PC-9 (cell line): ENCODE data around the gene FASLG. TPM values are rescaled to one million over a fixed set of nuclear protein-coding genes. Genes with fewer than 3 reads are reported as not detected.
A peak's percentile ranks its signal among the peaks of the same experiment; 100 is the strongest.

Source experiments
- BruUV-seq: library from RNA; stranded (reverse); fragments of 400-500 nt; replicated peaks from 2 replicates; lab custom pipeline; 2021; lab: Mats Ljungman, UMichigan
- CTCF ChIA-PET: fragments of 300-600 bp; sonication (Branson Sonifier 250); formaldehyde crosslinking; loops from one replicate; lab custom pipeline; 2022; ENCODE audit warnings: antibody characterized with exemption; lab: Charles Lee
- POLR2A ChIA-PET: fragments of 300-600 bp; sonication (Branson Sonifier 250); formaldehyde crosslinking; loops from one replicate; lab custom pipeline; 2022; ENCODE audit warnings: antibody characterized with exemption; ENCODE audit not compliant: unreplicated experiment; lab: Charles Lee
- DNase-seq, 2 experiments: peaks; one replicate each; pipeline versions ENCODE4 v3.0.0 to v3.0.0-alpha.2; 2015 to 2022; ENCODE audit warnings: mixed read lengths in 1 of 2
- H2AFZ ChIP-seq: fragments of 200-600 bp; sonication (generic); 2 replicates; pipeline ENCODE4 v1.8.1; 2017; ENCODE audit warnings: antibody characterized with exemption
- H3F3A ChIP-seq: fragments of 200-600 bp; sonication (generic); 2 replicates; pipeline ENCODE4 v1.8.1; 2017; ENCODE audit warnings: antibody characterized with exemption, mild to moderate bottlenecking, low read depth; ENCODE audit not compliant: insufficient read depth
- H3K27ac ChIP-seq: fragments of 200-600 bp; sonication (generic); 2 replicates; pipeline ENCODE4 v1.6.1; 2016; ENCODE audit warnings: mixed run types
- H3K27me3 ChIP-seq: fragments of 200-600 bp; sonication (generic); 2 replicates; pipeline ENCODE4 v1.6.1; 2016; ENCODE audit warnings: low read depth, mixed run types; ENCODE audit not compliant: insufficient read depth
- H3K36me3 ChIP-seq: fragments of 200-600 bp; sonication (generic); 2 replicates; pipeline ENCODE4 v1.6.1; 2016; ENCODE audit warnings: low read depth, mixed run types
- H3K4me1 ChIP-seq: fragments of 200-600 bp; sonication (generic); replicated peaks from 2 replicates; pipeline ENCODE4 v1.6.1; 2016; ENCODE audit warnings: mixed run types; ENCODE audit not compliant: insufficient read depth
- H3K4me2 ChIP-seq: fragments of 200-600 bp; sonication (generic); 2 replicates; pipeline ENCODE4 v1.6.1; 2017; ENCODE audit warnings: mixed run types
- H3K4me3 ChIP-seq: fragments of 200-600 bp; sonication (generic); 2 replicates; pipeline ENCODE4 v1.6.1; 2016; ENCODE audit warnings: mixed run types
- H3K79me2 ChIP-seq: fragments of 200-600 bp; sonication (generic); 2 replicates; pipeline ENCODE4 v1.6.1; 2017; ENCODE audit warnings: low read depth, mixed run types
- H3K9me2 ChIP-seq: fragments of 200-600 bp; sonication (generic); 2 replicates; pipeline ENCODE4 v1.8.1; 2017; ENCODE audit warnings: mild to moderate bottlenecking; ENCODE audit not compliant: insufficient read depth
- H3K9me3 ChIP-seq: fragments of 200-600 bp; sonication (generic); 2 replicates; pipeline ENCODE4 v1.8.1; 2016; ENCODE audit warnings: low read depth; ENCODE audit not compliant: insufficient read depth
- H4K20me1 ChIP-seq: fragments of 200-600 bp; sonication (generic); 2 replicates; pipeline ENCODE4 v1.8.1; 2017; ENCODE audit not compliant: insufficient read depth
- CTCF ChIP-seq: fragments of 200-600 bp; sonication (generic); conservative IDR thresholded peaks from 2 replicates; pipeline ENCODE4 v1.6.1; 2017; ENCODE audit warnings: mixed run types, antibody characterized with exemption, mild to moderate bottlenecking, moderate library complexity
- EZH2 ChIP-seq: fragments of 200-600 bp; sonication (generic); IDR thresholded peaks from 2 replicates; pipeline ENCODE4 v1.8.0; 2017; ENCODE audit warnings: antibody characterized with exemption, low read depth
- intact Hi-C: fragments of 100-400 bp; cut with micrococcal nuclease; formaldehyde crosslinking; loops from one replicate; pipeline ENCODE4 v1.10.0; 2022; ENCODE audit not compliant: unreplicated experiment
- total RNA-seq: library from RNA; stranded (reverse); gene quantifications from 2 replicates; pipeline ENCODE4 v1.2.3, GENCODE V29; 2021

Gene FASLG
- total RNA-seq, 1 experiment from 2014 or later: not detected

GRCh38 chr1:172671591-172671990, 12.7 kb downstream of the FASLG start:
- Histone ChIP-seq H3K9me3 (no peaks in the 10 kb centered on the region), H3K4me1 (peaks cover 11% of the 10 kb centered on the region; the same call in 1 of the 2 replicates), H3K79me2 (no peaks in the 10 kb centered on the region), H3K27ac (no peak overlapping the region), H3K4me3 (no peak overlapping the region), H2AFZ (no peak overlapping the region), H3K4me2 (no peak overlapping the region), H3K9me2 (no peaks in the 10 kb centered on the region; the same call in 1 of the 2 replicates), H3K27me3 (no peaks in the 10 kb centered on the region), H4K20me1 (no peaks in the 10 kb centered on the region), H3F3A (no peaks in the 10 kb centered on the region), H3K36me3 (no peaks in the 10 kb centered on the region)
- BruUV-seq: no TSS peak
- TF ChIP-seq EZH2 (no peak), CTCF (no peak)
- intact Hi-C loops: no loop called here
- ChIA-PET CTCF (no interaction called here), POLR2A (no interaction called here)
- DNase-seq: peak in 1 of 2 experiments; percentile 56

GRCh38 chr1:172672720-172673119, 13.8 kb downstream of the FASLG start:
- H4K20me1 ChIP-seq: no peaks in the 10 kb centered on the region
- DNase-seq: no peak
- no peak overlapping the region for H3K27ac ChIP-seq
- H3K79me2 ChIP-seq: no peaks in the 10 kb centered on the region
- no peak overlapping the region for H2AFZ ChIP-seq
- H3K4me3 ChIP-seq: no peak overlapping the region
- CTCF ChIA-PET: no interaction called here
- no peak overlapping the region for H3K4me2 ChIP-seq
- H3K4me1 ChIP-seq: peaks cover 11% of the 10 kb centered on the region; the same call in 1 of the 2 replicates
- no peaks in the 10 kb centered on the region for H3K9me3 ChIP-seq
- H3K36me3 ChIP-seq: no peaks in the 10 kb centered on the region
- intact Hi-C loops: no loop called here
- H3F3A ChIP-seq: no peaks in the 10 kb centered on the region
- no peaks in the 10 kb centered on the region; the same call in 1 of the 2 replicates for H3K9me2 ChIP-seq
- POLR2A ChIA-PET: no interaction called here
- BruUV-seq: no TSS peak
- H3K27me3 ChIP-seq: no peaks in the 10 kb centered on the region
- TF ChIP-seq EZH2 (no peak), CTCF (no peak)

- no peak for DNase-seq
- Histone ChIP-seq H3K9me2 (no peaks in the 10 kb centered on the region), H3K4me3 (no peak overlapping the region), H4K20me1 (no peaks in the 10 kb centered on the region), H3K27ac (no peak overlapping the region), H3K9me3 (no peaks in the 10 kb centered on the region), H3K79me2 (no peaks in the 10 kb centered on the region), H2AFZ (no peak overlapping the region), H3K4me2 (no peak overlapping the region), H3F3A (no peaks in the 10 kb centered on the region), H3K4me1 (peaks cover 11% of the 10 kb centered on the region; the same call in 1 of the 2 replicates), H3K36me3 (no peaks in the 10 kb centered on the region), H3K27me3 (no peaks in the 10 kb centered on the region)
- intact Hi-C loops: no loop called here
- ChIA-PET CTCF (no interaction called here), POLR2A (no interaction called here)
- BruUV-seq: no TSS peak
- no peak for TF ChIP-seq CTCF
- TF ChIP-seq EZH2: no peak
Observed at GRCh38 chr1:172673761-172674160, 14.9 kb downstream of the FASLG start.
